Measurements from ENCODE around the gene SWI5.
"Not testable (repeated sequence)": the region's sequence is repeated elsewhere in the genome, so short reads cannot be mapped to it uniquely, and the experiment has no call there.

Gene SWI5

DNA sequence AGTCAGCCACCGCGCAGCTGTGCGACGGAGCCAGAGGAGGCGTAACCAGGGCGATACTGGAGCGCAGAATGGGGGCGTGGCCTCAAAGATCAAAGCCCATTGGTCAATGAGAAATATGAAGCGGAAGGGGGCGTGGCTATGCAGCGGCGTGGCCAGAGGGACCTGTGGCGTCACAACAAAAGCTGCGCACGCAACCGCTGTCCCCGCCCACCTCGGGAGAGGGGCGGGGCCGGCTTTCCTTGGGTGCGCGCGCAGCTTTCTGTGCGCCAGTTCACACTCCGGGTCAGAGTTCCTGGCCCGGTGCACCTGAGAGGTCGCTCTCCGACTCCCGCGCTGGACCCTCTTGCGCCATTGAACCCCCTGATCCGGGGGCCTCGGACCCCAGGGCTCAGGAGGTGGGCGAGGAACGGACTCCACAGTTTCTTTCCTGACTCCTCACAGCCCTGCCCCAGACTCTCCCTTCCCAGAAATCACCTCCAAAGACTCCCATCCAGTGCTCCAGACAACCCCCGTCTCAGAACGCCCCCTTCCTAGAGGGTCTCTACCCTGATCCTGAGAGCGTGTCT, at the start of gene SWI5:
Gene SWI5 (plus strand): TSS at position 269 of the 566 bp plus-strand sequence.
- TF ChIP-seq, protein P1, sequence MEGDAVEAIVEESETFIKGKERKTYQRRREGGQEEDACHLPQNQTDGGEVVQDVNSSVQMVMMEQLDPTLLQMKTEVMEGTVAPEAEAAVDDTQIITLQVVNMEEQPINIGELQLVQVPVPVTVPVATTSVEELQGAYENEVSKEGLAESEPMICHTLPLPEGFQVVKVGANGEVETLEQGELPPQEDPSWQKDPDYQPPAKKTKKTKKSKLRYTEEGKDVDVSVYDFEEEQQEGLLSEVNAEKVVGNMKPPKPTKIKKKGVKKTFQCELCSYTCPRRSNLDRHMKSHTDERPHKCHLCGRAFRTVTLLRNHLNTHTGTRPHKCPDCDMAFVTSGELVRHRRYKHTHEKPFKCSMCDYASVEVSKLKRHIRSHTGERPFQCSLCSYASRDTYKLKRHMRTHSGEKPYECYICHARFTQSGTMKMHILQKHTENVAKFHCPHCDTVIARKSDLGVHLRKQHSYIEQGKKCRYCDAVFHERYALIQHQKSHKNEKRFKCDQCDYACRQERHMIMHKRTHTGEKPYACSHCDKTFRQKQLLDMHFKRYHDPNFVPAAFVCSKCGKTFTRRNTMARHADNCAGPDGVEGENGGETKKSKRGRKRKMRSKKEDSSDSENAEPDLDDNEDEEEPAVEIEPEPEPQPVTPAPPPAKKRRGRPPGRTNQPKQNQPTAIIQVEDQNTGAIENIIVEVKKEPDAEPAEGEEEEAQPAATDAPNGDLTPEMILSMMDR (conservative IDR thresholded peaks at IDR 0.05; ENCODE audit: low read depth, low read length) = no peak
- peak within 1 kb of the TSS; percentile 94 for H3K4me3 ChIP-seq (ENCODE audit: low read length)
- peak; percentile 92 for DNase-seq (ENCODE audit: low read depth)

DNA sequence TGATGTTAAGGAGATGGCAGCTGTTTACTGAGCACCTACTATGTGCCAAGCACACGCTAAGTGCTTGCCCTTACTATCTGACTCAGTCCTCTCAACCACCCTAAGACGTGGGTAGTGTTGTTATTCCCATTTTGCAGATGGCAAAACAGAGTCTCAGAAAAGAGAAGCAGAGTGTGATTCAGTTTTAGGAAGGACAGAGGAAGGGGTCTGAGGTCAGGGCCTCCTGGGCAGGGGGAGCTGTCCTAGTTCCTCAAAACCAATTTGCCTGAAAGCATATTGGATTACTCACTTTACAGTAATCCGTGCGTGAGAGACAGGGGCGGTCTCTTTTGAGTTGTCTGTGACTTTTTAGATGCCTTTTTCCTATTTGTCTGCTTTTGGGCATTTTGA, 49.7 kb upstream of the SWI5 start:
- H3K4me3 ChIP-seq (ENCODE audit: low read length) = no peak overlapping the region
- no peak for DNase-seq (ENCODE audit: low read depth)
- TF ChIP-seq, protein P1 (conservative IDR thresholded peaks at IDR 0.05; ENCODE audit: low read depth, low read length) = no peak

DNA sequence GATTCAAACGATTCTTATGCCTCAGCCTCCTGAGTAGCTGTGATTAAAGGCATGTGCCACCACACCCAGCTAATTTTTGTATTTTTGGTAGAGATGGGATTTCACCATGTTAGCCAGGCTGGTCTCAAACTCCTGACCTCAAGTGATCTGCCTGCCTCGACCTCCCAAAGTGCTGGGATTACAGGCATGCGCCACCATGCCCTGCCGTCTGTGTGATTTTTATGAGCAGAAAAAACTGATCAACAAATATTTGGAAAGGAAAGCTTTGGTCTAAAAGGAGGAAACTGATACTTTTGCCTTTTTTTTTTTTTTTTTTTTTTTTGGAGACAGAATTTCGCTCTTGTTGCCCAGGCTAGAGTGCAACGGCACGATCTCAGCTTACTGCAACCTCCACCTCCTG, 45.2 kb upstream of the SWI5 start:
- not testable (repeated sequence) for DNase-seq (ENCODE audit: low read depth); H3K4me3 ChIP-seq (ENCODE audit: low read length)

DNA sequence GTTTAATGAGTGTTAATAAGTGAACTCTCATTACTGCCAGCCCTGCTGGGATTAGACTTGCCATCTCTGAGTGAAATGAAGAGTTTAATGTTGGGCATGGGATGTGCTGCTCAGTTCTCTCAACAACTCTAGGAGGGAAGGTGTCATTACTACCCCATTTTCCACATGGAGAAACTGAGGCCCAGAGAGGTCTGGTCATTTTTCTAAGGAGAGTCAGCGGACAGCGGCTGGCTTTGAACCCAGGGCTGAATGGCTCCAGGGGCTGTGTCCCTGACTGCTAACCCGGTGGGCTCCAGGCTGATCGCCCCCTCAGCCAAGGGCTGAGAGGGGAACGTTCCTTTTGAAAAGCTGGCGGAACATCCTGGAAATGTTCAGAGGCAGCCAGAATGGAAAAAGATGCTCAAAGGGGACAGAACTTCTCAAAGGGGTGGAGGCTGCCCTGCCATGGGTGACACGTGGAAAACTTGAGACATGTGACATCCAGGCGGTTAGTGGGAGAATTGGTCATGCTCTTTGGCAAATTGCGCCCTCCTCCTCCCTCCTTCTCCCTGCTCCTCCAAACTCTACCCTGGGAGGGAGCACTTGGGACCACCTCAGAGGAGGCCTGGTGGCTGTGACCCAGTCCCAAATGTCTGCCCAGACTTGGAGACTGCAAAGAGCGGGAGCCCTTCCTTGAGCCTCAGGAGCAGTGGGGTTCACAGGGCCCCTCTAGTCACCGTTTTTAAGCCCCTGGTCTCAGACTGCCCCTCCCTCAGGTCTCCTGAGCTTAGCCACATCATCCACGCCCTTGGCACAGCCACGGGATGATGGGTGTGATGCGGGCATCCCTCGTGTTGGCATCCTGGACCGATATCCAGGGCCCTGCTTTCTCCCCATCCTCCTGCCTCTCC, 44.2 kb upstream of the SWI5 start:
- no peak overlapping the region for H3K4me3 ChIP-seq (ENCODE audit: low read length)
- TF ChIP-seq, protein P1 (conservative IDR thresholded peaks at IDR 0.05; ENCODE audit: low read depth, low read length) = no peak
- DNase-seq (ENCODE audit: low read depth) = no peak

DNA sequence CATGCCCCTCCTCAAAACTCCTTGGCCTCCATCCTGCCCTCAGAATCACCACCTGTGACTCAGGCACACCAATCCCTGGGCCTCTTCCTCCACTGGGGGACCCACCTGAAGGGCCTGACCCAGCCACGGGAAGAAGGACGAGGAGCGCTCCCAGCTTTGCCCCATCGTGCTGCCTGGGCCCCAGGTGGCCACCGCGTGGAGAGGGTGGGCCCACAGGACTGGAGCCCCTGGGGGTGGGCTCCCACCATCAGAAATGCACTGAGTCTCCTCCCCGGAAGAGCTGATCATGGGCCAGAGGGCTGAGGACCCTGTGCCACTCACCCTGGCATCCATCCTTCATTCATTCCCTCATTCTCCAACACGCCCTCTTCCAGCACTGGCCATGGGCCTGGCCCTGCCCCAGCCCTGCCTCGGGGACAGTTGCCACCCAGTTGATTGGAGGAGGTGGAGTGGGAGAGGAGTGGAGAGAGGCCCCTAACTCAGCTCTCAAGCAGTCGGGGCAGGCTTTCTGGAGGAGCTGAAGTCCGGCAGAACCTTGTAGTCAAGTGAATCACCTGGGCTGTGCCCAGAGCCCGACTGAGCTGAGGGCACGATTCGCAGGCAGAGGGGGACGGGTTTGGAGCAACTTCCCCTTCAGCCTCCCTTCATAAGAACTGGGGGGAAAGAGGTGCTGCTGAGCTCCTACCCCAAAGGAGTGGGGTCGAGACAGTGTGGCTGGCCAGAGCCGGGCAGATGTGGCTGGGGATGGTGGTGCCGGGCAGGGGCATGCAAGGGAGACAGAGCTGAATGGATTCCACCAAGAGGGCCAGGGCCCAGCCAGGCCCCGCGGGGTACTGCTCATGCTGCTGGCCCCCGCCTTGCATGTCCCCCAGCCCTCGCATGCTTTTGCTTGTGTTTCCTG, 43.3 kb upstream of the SWI5 start:
- TF ChIP-seq, protein P1 (conservative IDR thresholded peaks at IDR 0.05; ENCODE audit: low read depth, low read length) = no peak
- DNase-seq (ENCODE audit: low read depth) = no peak
- no peak overlapping the region for H3K4me3 ChIP-seq (ENCODE audit: low read length)

DNA sequence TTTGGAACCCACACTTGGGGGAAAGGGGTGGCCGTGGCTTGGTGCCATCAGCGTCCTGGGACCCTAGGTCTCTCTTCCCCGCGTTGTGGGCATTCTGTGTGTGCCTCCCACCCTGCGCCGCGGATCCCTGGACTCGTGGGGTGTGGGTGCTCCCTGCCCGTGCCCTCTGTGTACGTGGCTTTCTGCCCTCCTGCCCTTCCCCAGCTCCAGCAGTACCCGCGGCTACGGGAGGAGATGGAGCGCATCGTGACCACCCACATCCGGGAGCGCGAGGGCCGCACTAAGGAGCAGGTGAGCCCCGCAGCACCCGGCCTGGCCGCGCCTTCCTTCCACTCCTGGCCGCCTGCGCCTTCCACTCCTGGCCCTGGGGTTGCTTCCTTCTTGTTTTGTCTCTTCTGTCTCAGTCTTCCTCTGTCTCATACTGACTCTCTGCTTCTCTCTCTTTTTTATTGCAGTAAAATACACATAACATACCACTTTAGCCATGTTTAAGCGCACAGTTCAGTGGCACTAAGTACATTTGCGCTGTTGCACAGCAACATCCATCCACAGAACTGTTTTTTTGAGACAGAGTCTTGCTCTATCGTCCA, 42.2 kb upstream of the SWI5 start:
- H3K4me3 ChIP-seq (ENCODE audit: low read length) = no peak overlapping the region
- TF ChIP-seq, protein P1 (conservative IDR thresholded peaks at IDR 0.05; ENCODE audit: low read depth, low read length) = no peak
- DNase-seq (ENCODE audit: low read depth) = no peak

DNA sequence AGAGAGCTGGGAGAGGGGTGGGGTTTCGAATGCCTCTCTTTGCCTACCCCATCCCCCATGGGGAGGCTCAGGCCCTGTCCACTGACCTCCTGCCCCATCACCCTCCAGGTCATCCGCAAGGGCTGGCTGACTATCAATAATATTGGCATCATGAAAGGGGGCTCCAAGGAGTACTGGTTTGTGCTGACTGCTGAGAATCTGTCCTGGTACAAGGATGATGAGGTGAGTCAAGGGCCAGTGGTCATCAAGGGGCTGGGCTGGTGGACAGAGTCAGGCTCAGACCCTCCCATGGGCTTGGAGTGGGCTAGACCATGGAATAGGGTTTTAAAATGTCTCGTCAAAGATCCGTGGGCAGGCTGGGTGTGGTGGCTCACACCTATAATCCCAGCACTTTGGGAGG, 34.0 kb upstream of the SWI5 start:
- no peak overlapping the region for H3K4me3 ChIP-seq (ENCODE audit: low read length)
- DNase-seq (ENCODE audit: low read depth) = no peak
- TF ChIP-seq, protein P1 (conservative IDR thresholded peaks at IDR 0.05; ENCODE audit: low read depth, low read length) = no peak
